Neural cell (in vitro differentiated cells): ENCODE measurements around the gene P2RY1. TPM values are rescaled to one million over a fixed set of nuclear protein-coding genes. Genes with fewer than 3 reads are reported as not detected.

Source experiments
- H2AFZ ChIP-seq: fragments of 200-600, 300-800 bp; sonication (generic), shearing (Covaris generic); 2 replicates; pipeline ENCODE4 v1.6.0; 2014; ENCODE audit warnings: low read depth, mild to moderate bottlenecking, antibody characterized with exemption, low read length, moderate library complexity
- H3F3A ChIP-seq: fragments of 200-600 bp; shearing (Covaris generic); 2 replicates; pipeline ENCODE4 v1.6.1; 2016; ENCODE audit warnings: mild to moderate bottlenecking, moderate library complexity, mixed read lengths, antibody characterized with exemption, low read length; ENCODE audit not compliant: insufficient read depth, poor library complexity, severe bottlenecking
- H3K27ac ChIP-seq: fragments of 200-600, 300-800 bp; sonication (generic), shearing (Covaris generic); 2 replicates; pipeline ENCODE4 v1.5.1; 2014; ENCODE audit warnings: mild to moderate bottlenecking, low read length, moderate library complexity
- H3K27me3 ChIP-seq: fragments of 300-800, 200-600 bp; sonication (generic), shearing (Covaris generic); 2 replicates; pipeline ENCODE4 v1.6.0; 2014; ENCODE audit warnings: mild to moderate bottlenecking, low read depth, low read length, moderate library complexity; ENCODE audit not compliant: insufficient read depth
- H3K36me3 ChIP-seq: fragments of 300-800, 200-600 bp; sonication (generic), shearing (Covaris generic); 2 replicates; pipeline ENCODE4 v1.5.1; 2014; ENCODE audit warnings: mild to moderate bottlenecking, antibody characterized with exemption, low read length, moderate library complexity; ENCODE audit not compliant: insufficient read depth
- H3K4me2 ChIP-seq: fragments of 300-800, 200-600 bp; sonication (generic), shearing (Covaris generic); 2 replicates; pipeline ENCODE4 v1.6.0; 2014; ENCODE audit warnings: mild to moderate bottlenecking, low read length
- H3K4me3 ChIP-seq: fragments of 300-800, 200-600 bp; sonication (generic), shearing (Covaris generic); 2 replicates; pipeline ENCODE4 v1.5.1; 2014; ENCODE audit warnings: mild to moderate bottlenecking, low read length, moderate library complexity
- H3K79me2 ChIP-seq: fragments of 200-600 bp; shearing (Covaris generic); replicated peaks from 2 replicates; pipeline ENCODE4 v1.6.0; 2014; ENCODE audit warnings: mild to moderate bottlenecking, low read length, moderate library complexity; ENCODE audit not compliant: insufficient read depth
- H3K9ac ChIP-seq: fragments of 300-800, 200-600 bp; sonication (generic), shearing (Covaris generic); 2 replicates; pipeline ENCODE4 v1.6.1; 2016; ENCODE audit warnings: mild to moderate bottlenecking, low read length, mixed read lengths
- H3K9me2 ChIP-seq: fragments of 200-600 bp; shearing (Covaris generic); 2 replicates; pipeline ENCODE4 v1.6.1; 2016; ENCODE audit warnings: mild to moderate bottlenecking, low read length, mixed read lengths; ENCODE audit not compliant: insufficient read depth
- H3K9me3 ChIP-seq: fragments of 200-600, 300-800 bp; sonication (generic), shearing (Covaris generic); 2 replicates; pipeline ENCODE4 v1.6.1; 2016; ENCODE audit warnings: mild to moderate bottlenecking, mixed run types, low read length, moderate library complexity, mixed read lengths
- H4K20me1 ChIP-seq: fragments of 200-600 bp; shearing (Covaris generic); 2 replicates; pipeline ENCODE4 v1.6.1; 2016; ENCODE audit warnings: mild to moderate bottlenecking, mixed run types; ENCODE audit not compliant: insufficient read depth
- EP300 ChIP-seq: fragments of 450-650 bp; conservative IDR thresholded peaks from 2 replicates; pipeline ENCODE4 v1.6.1; 2014; ENCODE audit warnings: antibody characterized with exemption, mild to moderate bottlenecking, moderate library complexity; ENCODE audit not compliant: poor library complexity, severe bottlenecking
- EZH2 ChIP-seq: fragments of 200-600, 300-800 bp; shearing (Covaris generic), sonication (generic); IDR thresholded peaks from 2 replicates; pipeline ENCODE4 v1.6.1; 2014; ENCODE audit warnings: antibody characterized with exemption, low read length, borderline replicate concordance, mild to moderate bottlenecking; ENCODE audit not compliant: insufficient read depth, poor library complexity, severe bottlenecking
- MXI1 ChIP-seq: fragments of 450-650 bp; conservative IDR thresholded peaks from 2 replicates; pipeline ENCODE4 v1.6.1; 2014; ENCODE audit warnings: antibody characterized with exemption, mild to moderate bottlenecking; ENCODE audit not compliant: poor library complexity, severe bottlenecking
- POLR2AphosphoS5 ChIP-seq: IDR thresholded peaks from 2 replicates; pipeline ENCODE4 v1.6.1; 2012
- RAD21 ChIP-seq: fragments of 450-650 bp; conservative IDR thresholded peaks from 2 replicates; pipeline ENCODE4 v1.6.1; 2014; ENCODE audit warnings: antibody characterized with exemption, mild to moderate bottlenecking, moderate library complexity
- SMC3 ChIP-seq: fragments of 450-650 bp; conservative IDR thresholded peaks from 2 replicates; pipeline ENCODE4 v1.6.1; 2014; ENCODE audit warnings: antibody characterized with exemption, mild to moderate bottlenecking, moderate library complexity; ENCODE audit not compliant: poor library complexity
- TAF1 ChIP-seq: IDR thresholded peaks from 2 replicates; pipeline ENCODE4 v1.6.1; 2012; ENCODE audit warnings: low read depth
- polyA plus RNA-seq: library from polyadenylated mRNA; depleted of rRNA; stranded (reverse); fragments of >200 nt; gene quantifications from 2 replicates; pipeline ENCODE4 v1.2.3, GENCODE V29; 2014
- TF ChIP-seq, protein P1 (sequence below): IDR thresholded peaks from 2 replicates; pipeline ENCODE4 v1.6.1; 2012; ENCODE audit warnings: borderline replicate concordance
- TF ChIP-seq, protein P2 (sequence below): fragments of 450-650 bp; IDR thresholded peaks from 2 replicates; pipeline ENCODE4 v1.5.1; 2014; ENCODE audit warnings: antibody characterized with exemption, mild to moderate bottlenecking, moderate library complexity; ENCODE audit not compliant: poor library complexity, severe bottlenecking

The P2RY1 gene
- polyA plus RNA-seq, 1 donor from 2014 or later, result 3.0 TPM

DNA sequence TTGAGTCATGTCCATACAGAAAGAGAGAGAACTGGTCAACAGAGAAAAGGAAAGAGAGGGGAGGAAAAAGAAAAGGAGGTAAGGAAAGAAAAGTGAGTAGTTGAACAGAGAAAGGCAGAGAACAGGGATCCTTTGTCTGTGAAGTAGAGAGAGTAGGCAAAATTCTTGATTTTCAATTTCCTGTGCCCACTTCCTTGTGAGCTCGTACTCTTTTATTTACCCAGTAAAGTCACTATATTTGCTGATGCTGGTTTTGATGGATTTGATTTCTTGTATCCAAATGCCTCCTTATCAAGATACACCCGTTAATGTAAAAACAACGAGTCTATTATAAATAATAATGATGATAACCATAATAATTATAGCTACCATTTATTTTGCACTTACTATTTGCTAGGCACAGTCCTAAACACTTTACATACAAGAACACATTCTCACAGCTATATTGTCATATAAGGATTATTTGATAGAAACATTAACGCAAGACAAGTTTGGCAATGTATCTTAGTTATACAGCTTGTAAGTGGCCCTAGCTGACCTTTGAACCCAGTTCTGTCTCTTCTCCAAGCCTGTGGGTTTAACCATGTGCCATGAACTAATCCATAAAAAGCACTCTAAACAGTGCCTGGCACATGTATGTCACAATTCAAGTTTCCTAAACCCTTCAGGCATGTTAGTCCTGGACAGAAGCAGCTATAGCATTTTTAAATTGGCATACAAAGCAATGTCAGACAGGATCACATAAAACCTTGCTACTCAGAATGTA is 6.7 kb upstream of the P2RY1 start:
- Histone ChIP-seq H2AFZ (no peak overlapping the region), H3K4me3 (no peak overlapping the region), H3K4me2 (no peak overlapping the region), H4K20me1 (no peaks in the 10 kb centered on the region), H3K9me2 (no peaks in the 10 kb centered on the region), H3K79me2 (no peaks in the 10 kb centered on the region), H3K27ac (no peak overlapping the region), H3K36me3 (no peaks in the 10 kb centered on the region), H3F3A (no peaks in the 10 kb centered on the region), H3K27me3 (no peaks in the 10 kb centered on the region), H3K9ac (no peak overlapping the region), H3K9me3 (no peaks in the 10 kb centered on the region)
- TF ChIP-seq, protein P1, sequence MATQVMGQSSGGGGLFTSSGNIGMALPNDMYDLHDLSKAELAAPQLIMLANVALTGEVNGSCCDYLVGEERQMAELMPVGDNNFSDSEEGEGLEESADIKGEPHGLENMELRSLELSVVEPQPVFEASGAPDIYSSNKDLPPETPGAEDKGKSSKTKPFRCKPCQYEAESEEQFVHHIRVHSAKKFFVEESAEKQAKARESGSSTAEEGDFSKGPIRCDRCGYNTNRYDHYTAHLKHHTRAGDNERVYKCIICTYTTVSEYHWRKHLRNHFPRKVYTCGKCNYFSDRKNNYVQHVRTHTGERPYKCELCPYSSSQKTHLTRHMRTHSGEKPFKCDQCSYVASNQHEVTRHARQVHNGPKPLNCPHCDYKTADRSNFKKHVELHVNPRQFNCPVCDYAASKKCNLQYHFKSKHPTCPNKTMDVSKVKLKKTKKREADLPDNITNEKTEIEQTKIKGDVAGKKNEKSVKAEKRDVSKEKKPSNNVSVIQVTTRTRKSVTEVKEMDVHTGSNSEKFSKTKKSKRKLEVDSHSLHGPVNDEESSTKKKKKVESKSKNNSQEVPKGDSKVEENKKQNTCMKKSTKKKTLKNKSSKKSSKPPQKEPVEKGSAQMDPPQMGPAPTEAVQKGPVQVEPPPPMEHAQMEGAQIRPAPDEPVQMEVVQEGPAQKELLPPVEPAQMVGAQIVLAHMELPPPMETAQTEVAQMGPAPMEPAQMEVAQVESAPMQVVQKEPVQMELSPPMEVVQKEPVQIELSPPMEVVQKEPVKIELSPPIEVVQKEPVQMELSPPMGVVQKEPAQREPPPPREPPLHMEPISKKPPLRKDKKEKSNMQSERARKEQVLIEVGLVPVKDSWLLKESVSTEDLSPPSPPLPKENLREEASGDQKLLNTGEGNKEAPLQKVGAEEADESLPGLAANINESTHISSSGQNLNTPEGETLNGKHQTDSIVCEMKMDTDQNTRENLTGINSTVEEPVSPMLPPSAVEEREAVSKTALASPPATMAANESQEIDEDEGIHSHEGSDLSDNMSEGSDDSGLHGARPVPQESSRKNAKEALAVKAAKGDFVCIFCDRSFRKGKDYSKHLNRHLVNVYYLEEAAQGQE, result no peak
- TF ChIP-seq EZH2 (no peak), SMC3 (no peak), MXI1 (no peak), TAF1 (no peak), POLR2AphosphoS5 (no peak), RAD21 (no peak), EP300 (no peak)
- TF ChIP-seq, protein P2, sequence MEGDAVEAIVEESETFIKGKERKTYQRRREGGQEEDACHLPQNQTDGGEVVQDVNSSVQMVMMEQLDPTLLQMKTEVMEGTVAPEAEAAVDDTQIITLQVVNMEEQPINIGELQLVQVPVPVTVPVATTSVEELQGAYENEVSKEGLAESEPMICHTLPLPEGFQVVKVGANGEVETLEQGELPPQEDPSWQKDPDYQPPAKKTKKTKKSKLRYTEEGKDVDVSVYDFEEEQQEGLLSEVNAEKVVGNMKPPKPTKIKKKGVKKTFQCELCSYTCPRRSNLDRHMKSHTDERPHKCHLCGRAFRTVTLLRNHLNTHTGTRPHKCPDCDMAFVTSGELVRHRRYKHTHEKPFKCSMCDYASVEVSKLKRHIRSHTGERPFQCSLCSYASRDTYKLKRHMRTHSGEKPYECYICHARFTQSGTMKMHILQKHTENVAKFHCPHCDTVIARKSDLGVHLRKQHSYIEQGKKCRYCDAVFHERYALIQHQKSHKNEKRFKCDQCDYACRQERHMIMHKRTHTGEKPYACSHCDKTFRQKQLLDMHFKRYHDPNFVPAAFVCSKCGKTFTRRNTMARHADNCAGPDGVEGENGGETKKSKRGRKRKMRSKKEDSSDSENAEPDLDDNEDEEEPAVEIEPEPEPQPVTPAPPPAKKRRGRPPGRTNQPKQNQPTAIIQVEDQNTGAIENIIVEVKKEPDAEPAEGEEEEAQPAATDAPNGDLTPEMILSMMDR, result no peak

DNA sequence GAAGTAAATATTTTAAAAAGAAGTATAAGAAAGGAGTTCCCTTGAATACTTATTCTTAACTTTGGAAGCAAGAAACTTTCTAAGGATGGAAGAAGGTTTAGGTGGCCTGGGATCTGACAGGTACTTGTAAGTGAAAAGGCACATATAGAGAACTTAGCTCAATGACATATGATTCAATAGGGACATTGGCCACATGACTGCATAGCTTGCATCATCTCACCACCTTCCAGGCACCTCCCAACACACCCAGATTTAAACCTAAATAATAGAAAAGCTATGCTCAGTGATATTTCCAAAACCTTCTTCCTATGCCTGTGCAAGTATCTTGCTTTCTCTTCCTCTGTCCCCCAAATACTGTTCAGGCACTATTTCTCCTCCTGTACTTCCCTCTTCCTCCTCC is 4.7 kb upstream of the P2RY1 start:
- Histone ChIP-seq H4K20me1 (no peaks in the 10 kb centered on the region), H3K4me2 (no peak overlapping the region), H3K36me3 (no peaks in the 10 kb centered on the region), H3K27me3 (no peaks in the 10 kb centered on the region), H3K9me3 (no peaks in the 10 kb centered on the region), H3K9ac (no peak overlapping the region), H3F3A (no peaks in the 10 kb centered on the region), H3K27ac (no peak overlapping the region), H3K4me3 (no peak overlapping the region), H3K9me2 (no peaks in the 10 kb centered on the region), H2AFZ (no peak overlapping the region), H3K79me2 (no peaks in the 10 kb centered on the region)
- TF ChIP-seq EP300 (no peak), TAF1 (no peak), POLR2AphosphoS5 (no peak), MXI1 (no peak), EZH2 (no peak), RAD21 (no peak), SMC3 (no peak)
- TF ChIP-seq, protein P1, result no peak
- TF ChIP-seq, protein P2, result no peak
